ENCODE data around the gene NALCN. TPM values are rescaled to one million over a fixed set of nuclear protein-coding genes. Genes with fewer than 3 reads are reported as not detected.

The NALCN gene
- total RNA-seq, 4 donors from 2014 or later = 0.67 to 2.0 (median 1.5) TPM

- no peak overlapping the region for H3K4me3 ChIP-seq (ENCODE audit: low read depth, poor library complexity, severe bottlenecking)
- intact Hi-C loops (cut with DNase I; ENCODE audit: low total_unique reads) = no loop called here
- WGBS, 2 donors = 81 to 85% methylated on average over 5 of the region's 5 CpGs
- no peak for DNase-seq (ENCODE audit: low spot score in 2 of 2)
- no peak for TF ChIP-seq CTCF (IDR thresholded peaks at IDR 0.05)
- no peak for TF ChIP-seq POLR2A (IDR thresholded peaks at IDR 0.05)
Measured at GRCh38 chr13:101332583-101332982, 83.7 kb downstream of the NALCN start.

- no peak for TF ChIP-seq CTCF (IDR thresholded peaks at IDR 0.05)
- WGBS, 2 donors = 86 to 87% methylated on average over 2 of the region's 2 CpGs
- no peak overlapping the region for H3K4me3 ChIP-seq (ENCODE audit: low read depth, poor library complexity, severe bottlenecking)
- no peak for DNase-seq (ENCODE audit: low spot score in 2 of 2)
- intact Hi-C loops (cut with DNase I; ENCODE audit: low total_unique reads) = no loop called here
Measured at GRCh38 chr13:101331731-101332130, 84.6 kb downstream of the NALCN start.

GRCh38 chr13:101327871-101328270 lies 88.4 kb downstream of the NALCN start:
- 76 to 84% methylated on average over 3 of the region's 3 CpGs for WGBS, 2 donors
- TF ChIP-seq CTCF (IDR thresholded peaks at IDR 0.05) (no peak), POLR2A (IDR thresholded peaks at IDR 0.05) (no peak)
- no peak overlapping the region for H3K4me3 ChIP-seq (ENCODE audit: low read depth, poor library complexity, severe bottlenecking)
- DNase-seq (ENCODE audit: low spot score in 2 of 2) = no peak
- intact Hi-C loops (cut with DNase I; ENCODE audit: low total_unique reads) = no loop called here

GRCh38 chr13:101326710-101327109 lies 89.6 kb downstream of the NALCN start:
- no peak overlapping the region for H3K4me3 ChIP-seq (ENCODE audit: low read depth, poor library complexity, severe bottlenecking)
- intact Hi-C loops (cut with DNase I; ENCODE audit: low total_unique reads) = no loop called here
- 68 to 76% methylated on average over 4 of the region's 4 CpGs for WGBS, 2 donors
- TF ChIP-seq POLR2A (IDR thresholded peaks at IDR 0.05) (no peak), CTCF (IDR thresholded peaks at IDR 0.05) (no peak)
- no peak for DNase-seq (ENCODE audit: low spot score in 2 of 2)

GRCh38 chr13:101325423-101325822 lies 90.9 kb downstream of the NALCN start:
- intact Hi-C loops (cut with DNase I; ENCODE audit: low total_unique reads) = no loop called here
- no peak for TF ChIP-seq CTCF (IDR thresholded peaks at IDR 0.05)
- no peak for TF ChIP-seq POLR2A (IDR thresholded peaks at IDR 0.05)
- 35 to 44% methylated on average over 3 of the region's 3 CpGs for WGBS, 2 donors
- DNase-seq (ENCODE audit: low spot score in 2 of 2) = no peak
- no peak overlapping the region for H3K4me3 ChIP-seq (ENCODE audit: low read depth, poor library complexity, severe bottlenecking)

- no peak overlapping the region for H3K4me3 ChIP-seq (ENCODE audit: low read depth, poor library complexity, severe bottlenecking)
- intact Hi-C loops (cut with DNase I; ENCODE audit: low total_unique reads) = no loop called here
- TF ChIP-seq POLR2A (IDR thresholded peaks at IDR 0.05) (no peak), CTCF (IDR thresholded peaks at IDR 0.05) (no peak)
- DNase-seq (ENCODE audit: low spot score in 2 of 2) = no peak
Measured at GRCh38 chr13:101323601-101324000, 92.7 kb downstream of the NALCN start.

Measured in lower leg skin (tissue), 4 donors.